Endothelial cell of umbilical vein (primary cell): ENCODE data around the gene KIAA1549. TPM values are rescaled to one million over a fixed set of nuclear protein-coding genes. Genes with fewer than 3 reads are reported as not detected.

Experiments used
- BruUV-seq: library from RNA; stranded (reverse); fragments of 400-500 nt; replicated peaks from 2 replicates; lab custom pipeline; 2021; lab: Mats Ljungman, UMichigan
- CTCF ChIA-PET: fragments of 300-600, 350-600 bp; sonication (Branson Sonifier 250); formaldehyde crosslinking; loops from one replicate; lab custom pipeline; 2021; ENCODE audit warnings: antibody characterized with exemption, inconsistent platforms; lab: Charles Lee
- POLR2A ChIA-PET: fragments of 300-600, 350-600 bp; sonication (Branson Sonifier 250); formaldehyde crosslinking; loops from one replicate; lab custom pipeline; 2021; ENCODE audit warnings: antibody characterized with exemption, inconsistent platforms; lab: Charles Lee
- DNase-seq: peaks from one replicate; pipeline ENCODE4 v3.0.0-alpha.2; 2011; ENCODE audit warnings: low read depth, low spot score
- FAIRE-seq: peaks from 2 replicates; lab custom pipeline; 2011; peaks lifted over from hg19 to GRCh38; lab: Jason Lieb, UNC
- H2AFZ ChIP-seq: 2 replicates; pipeline ENCODE4 v1.6.0; 2012; ENCODE audit warnings: low read depth, low read length, control low read depth, inconsistent platforms
- H3K27ac ChIP-seq: 2 replicates; pipeline ENCODE4 v1.5.1; 2011; ENCODE audit warnings: low read depth, mild to moderate bottlenecking, control low read depth, low read length, moderate library complexity; ENCODE audit not compliant: insufficient read depth
- H3K27me3 ChIP-seq, 2 experiments: 2 replicates each; pipeline versions ENCODE4 v1.6.0 to v1.6.1; 2011; ENCODE audit warnings: low read length in 2 of 2, mixed read lengths in 1 of 2; ENCODE audit not compliant: control insufficient read depth in 2 of 2, insufficient read depth in 2 of 2
- H3K36me3 ChIP-seq, 2 experiments: 2 replicates in 1 of 2; 3 replicates in 1 of 2; pipeline ENCODE4 v1.5.1; 2011; ENCODE audit warnings: low read length in 2 of 2, mild to moderate bottlenecking in 1 of 2, moderate library complexity in 1 of 2; ENCODE audit not compliant: control insufficient read depth in 2 of 2, insufficient read depth in 2 of 2; ENCODE audit errors: extremely low read depth in 1 of 2
- H3K4me1 ChIP-seq: 3 replicates; pipeline ENCODE4 v1.5.1; 2011; ENCODE audit warnings: mild to moderate bottlenecking, low read length; ENCODE audit not compliant: control insufficient read depth, insufficient read depth; ENCODE audit errors: extremely low read depth
- H3K4me2 ChIP-seq: 2 replicates; pipeline ENCODE4 v1.6.1; 2011; ENCODE audit warnings: low read length, control low read depth, mixed read lengths; ENCODE audit not compliant: insufficient read depth
- H3K4me3 ChIP-seq, 3 experiments: fragments of 200-600 bp in 1 of 3; sonication (generic), shearing (Covaris generic) in 1 of 3; replicated peaks in 1 of 3; 2 replicates each; pipeline ENCODE4 v1.5.1; 2011 to 2016; ENCODE audit warnings: control low read depth in 3 of 3, low read length in 3 of 3, mild to moderate bottlenecking in 2 of 3, inconsistent platforms in 1 of 3, low read depth in 1 of 3, moderate library complexity in 1 of 3; ENCODE audit not compliant: insufficient read depth in 1 of 3
- H3K79me2 ChIP-seq: 2 replicates; pipeline ENCODE4 v1.6.0; 2012; ENCODE audit warnings: low read length, inconsistent platforms; ENCODE audit not compliant: control insufficient read depth, insufficient read depth
- H3K9ac ChIP-seq: replicated peaks from 2 replicates; pipeline ENCODE3; 2011; ENCODE audit warnings: low read length, control low read depth; ENCODE audit not compliant: insufficient read depth; ENCODE audit errors: extremely low read depth
- H3K9me1 ChIP-seq: replicated peaks from 3 replicates; pipeline ENCODE4 v1.6.0; 2011; ENCODE audit warnings: mild to moderate bottlenecking, low read length; ENCODE audit not compliant: control insufficient read depth, insufficient read depth; ENCODE audit errors: extremely low read depth
- H3K9me3 ChIP-seq: replicated peaks from 2 replicates; pipeline ENCODE4 v1.5.1; 2012; ENCODE audit warnings: low read length, inconsistent platforms; ENCODE audit not compliant: control insufficient read depth, insufficient read depth
- H4K20me1 ChIP-seq: replicated peaks from 2 replicates; pipeline ENCODE3; 2011; ENCODE audit warnings: mild to moderate bottlenecking, low read length; ENCODE audit not compliant: control insufficient read depth, insufficient read depth; ENCODE audit errors: extremely low read depth
- EZH2 ChIP-seq: IDR thresholded peaks from 2 replicates; pipeline ENCODE4 v1.6.1; 2012; ENCODE audit warnings: borderline replicate concordance, low read depth, mild to moderate bottlenecking, moderate library complexity, low read length, inconsistent platforms; ENCODE audit not compliant: severe bottlenecking
- FOS ChIP-seq: IDR thresholded peaks from 2 replicates; pipeline ENCODE4 v1.6.1; 2011; ENCODE audit warnings: mild to moderate bottlenecking, low read length, moderate library complexity, borderline replicate concordance; ENCODE audit not compliant: insufficient read depth
- GATA2 ChIP-seq: IDR thresholded peaks from 2 replicates; pipeline ENCODE4 v1.7.0; 2011; ENCODE audit warnings: low read depth, mild to moderate bottlenecking, moderate library complexity, mixed read lengths, low read length; ENCODE audit not compliant: insufficient read length, insufficient read depth
- JUN ChIP-seq: IDR thresholded peaks from 2 replicates; pipeline ENCODE4 v1.6.1; 2011; ENCODE audit warnings: borderline replicate concordance, low read depth; ENCODE audit not compliant: insufficient read length, insufficient read depth
- MYC ChIP-seq: IDR thresholded peaks from one replicate; pipeline ENCODE4 v1.6.1; 2011; ENCODE audit warnings: mild to moderate bottlenecking, low read depth, low read length
- POLR2A ChIP-seq: IDR thresholded peaks from 2 replicates; pipeline ENCODE4 v1.6.1; 2012; ENCODE audit warnings: low read depth, mild to moderate bottlenecking, control low read depth, low read length
- POLR2AphosphoS5 ChIP-seq: IDR thresholded peaks from 2 replicates; pipeline ENCODE4 v1.6.1; 2012; ENCODE audit warnings: low read depth, mild to moderate bottlenecking, control low read depth, low read length, moderate library complexity; ENCODE audit not compliant: insufficient read depth
- dilution Hi-C: fragments of 300-500 bp; cut with MboI; formaldehyde crosslinking; loops from one replicate; pipeline ENCODE4 v1.15.0; 2019; ENCODE audit warnings: low sequenced_read_pairs; ENCODE audit not compliant: extremely low pct_ligation_motif_present
- intact Hi-C: fragments of 100-400 bp; cut with micrococcal nuclease; formaldehyde crosslinking; loops from one replicate; pipeline ENCODE4 v1.10.0; 2022
- polyA plus RNA-seq, 4 experiments: library from polyadenylated mRNA; depleted of rRNA in 3 of 4; stranded (reverse) in 3 of 4; unstranded in 1 of 4; fragments of >200 nt; gene quantifications; 2 replicates each; pipeline versions ENCODE4 v1.2.1 to v1.2.3, GENCODE V29; 2011 to 2012; ENCODE audit warnings: missing spikeins in 1 of 4
- total RNA-seq: library from RNA; stranded (reverse); gene quantifications from 2 replicates; pipeline ENCODE4 v1.2.3, GENCODE V29; 2021
- TF ChIP-seq, protein P1 (sequence below): IDR thresholded peaks from 2 replicates; pipeline ENCODE4 v1.6.1; 2011; ENCODE audit not compliant: insufficient read depth, insufficient read length

Gene KIAA1549
- total and polyA plus RNA-seq, 2 donors (not counting 3 experiments of a cell fraction or from before 2014, with no cell fraction given) = 4.6 to 10.9 TPM

DNA sequence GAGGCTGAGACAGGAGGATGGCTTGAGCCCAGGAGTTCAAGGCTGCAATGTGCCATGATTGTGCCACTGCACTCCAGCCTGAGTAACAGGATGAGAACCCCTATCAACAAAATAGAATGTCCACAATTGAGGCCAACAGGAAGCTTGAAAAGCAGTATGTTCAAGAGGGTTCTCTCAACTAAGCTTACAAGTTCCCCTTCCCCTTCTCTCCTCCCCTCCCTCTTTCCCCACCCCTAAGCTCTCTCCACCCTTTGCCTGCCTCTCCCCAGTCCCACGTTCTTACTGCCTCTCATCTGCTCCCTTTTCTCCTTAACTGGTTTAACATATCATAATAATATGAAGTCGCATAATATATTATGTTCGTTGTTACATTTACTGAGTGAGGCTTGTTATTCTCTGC lies 35.4 kb downstream of the KIAA1549 start:
- no peak for TF ChIP-seq MYC
- intact Hi-C loops = no loop called here
- CTCF ChIA-PET = interaction anchor here (1.0 to 1.3 kb wide), 2 partner anchors 11 to 35 kb away, joined by 3 read pairs; partner anchors contain the start of gene KIAA1549

DNA sequence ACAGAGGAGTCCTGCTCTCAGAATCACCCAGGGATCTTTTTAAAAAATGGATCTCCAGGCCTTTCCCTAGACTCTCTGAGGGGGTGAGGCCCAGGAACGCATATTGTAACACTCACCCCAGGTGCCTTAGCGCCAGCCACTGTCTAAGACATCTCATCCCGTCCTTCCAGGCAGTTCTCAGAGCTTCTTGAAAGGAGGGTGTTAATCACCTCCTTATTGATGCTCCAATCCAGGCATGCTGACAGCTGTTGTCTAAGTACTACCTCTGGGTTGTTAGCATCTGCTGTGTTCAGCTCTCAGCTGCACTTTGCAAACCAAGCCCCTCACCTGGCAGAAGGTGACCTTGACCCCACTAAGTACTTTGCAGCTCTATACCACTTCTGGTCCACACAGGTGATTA lies 36.0 kb downstream of the KIAA1549 start:
- no peak overlapping the region for H3K9ac ChIP-seq
- H4K20me1 ChIP-seq = no peaks in the 10 kb centered on the region
- FAIRE-seq (peak; percentile 8), DNase-seq (no peak)
- CTCF ChIA-PET = interaction anchor here (1.0 to 1.3 kb wide), 2 partner anchors 10 to 36 kb away, joined by 3 read pairs; partner anchors contain the start of gene KIAA1549
- no peak overlapping the region for H3K4me3 ChIP-seq
- no peaks in the 10 kb centered on the region for H3K27me3 ChIP-seq
- no peak overlapping the region for H3K27ac ChIP-seq
- H3K79me2 ChIP-seq = peaks cover 8% of the 10 kb centered on the region
- no peak overlapping the region for H3K4me2 ChIP-seq
- POLR2A ChIA-PET = no interaction called here
- H2AFZ ChIP-seq = no peak overlapping the region
- H3K36me3 ChIP-seq = no peaks in the 10 kb centered on the region
- H3K9me3 ChIP-seq = no peaks in the 10 kb centered on the region
- no TSS peak for BruUV-seq
- no peaks in the 10 kb centered on the region for H3K4me1 ChIP-seq
- dilution Hi-C loops (no loop called here), intact Hi-C loops (no loop called here)
- TF ChIP-seq FOS (no peak), POLR2A (no peak), EZH2 (no peak), GATA2 (no peak), POLR2AphosphoS5 (no peak), MYC (no peak), JUN (no peak)
- TF ChIP-seq, protein P1, sequence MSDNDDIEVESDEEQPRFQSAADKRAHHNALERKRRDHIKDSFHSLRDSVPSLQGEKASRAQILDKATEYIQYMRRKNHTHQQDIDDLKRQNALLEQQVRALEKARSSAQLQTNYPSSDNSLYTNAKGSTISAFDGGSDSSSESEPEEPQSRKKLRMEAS = no peak
- H3K9me1 ChIP-seq = no peaks in the 10 kb centered on the region

More for the DNA sequence above, 35.4 kb downstream of the KIAA1549 start:
- DNase-seq = no peak
- Histone ChIP-seq H4K20me1 (no peaks in the 10 kb centered on the region), H3K27ac (no peak overlapping the region), H3K4me2 (no peak overlapping the region), H3K4me1 (no peaks in the 10 kb centered on the region), H3K9ac (no peak overlapping the region), H3K9me3 (no peaks in the 10 kb centered on the region), H3K79me2 (peaks cover 8% of the 10 kb centered on the region), H2AFZ (no peak overlapping the region), H3K36me3 (no peaks in the 10 kb centered on the region), H3K4me3 (no peak overlapping the region), H3K27me3 (no peaks in the 10 kb centered on the region), H3K9me1 (no peaks in the 10 kb centered on the region)
- no TSS peak for BruUV-seq
- dilution Hi-C loops = no loop called here
- FAIRE-seq = no peak
- POLR2A ChIA-PET = no interaction called here
